ENCODE results near the gene STX19. TPM values are rescaled to one million over a fixed set of nuclear protein-coding genes. Genes with fewer than 3 reads are reported as not detected.

Gene STX19
- total RNA-seq, 1 experiment from 2014 or later: not detected

GRCh38 chr3:94050546-94050945, 22.1 kb upstream of the STX19 start:
- DNase-seq: no peak
- H2AK5ac ChIP-seq (ENCODE audit: insufficient read length, low read length): no peak overlapping the region
- no peak overlapping the region for H2BK5ac ChIP-seq (ENCODE audit: insufficient read length, low read length)
- H3T11ph ChIP-seq (ENCODE audit: low read length): no peak overlapping the region
- H3K9me3 ChIP-seq (ENCODE audit: control insufficient read depth, low read depth, low read length): no peaks in the 10 kb centered on the region
- H4K91ac ChIP-seq (ENCODE audit: insufficient read length, low read depth, low read length): no peak overlapping the region
- no peaks in the 10 kb centered on the region for H3K23me2 ChIP-seq (ENCODE audit: insufficient read length, low read depth, low read length, poor library complexity, severe bottlenecking)
- no peak overlapping the region for H3K4me2 ChIP-seq (ENCODE audit: insufficient read depth, insufficient read length, low read length)
- H3K14ac ChIP-seq (ENCODE audit: insufficient read depth, low read length): no peak overlapping the region
- no peak overlapping the region for H2AFZ ChIP-seq (ENCODE audit: low read length)
- Mint-ChIP-seq H3K36me3 (ENCODE audit: insufficient read depth in 1 of 3, low read depth in 3 of 3) (peaks cover 0 to 3% (median 1%) of the 10 kb centered on the region in 3 experiments; a peak in 5 of 7 replicates), H3K4me3 (no peak overlapping the region), H3K27ac (no peak overlapping the region), H3K27me3 (ENCODE audit: low read depth) (no peaks in the 10 kb centered on the region), H3K9me3 (peaks cover 0 to under 1% of the 10 kb centered on the region in 2 experiments; a peak in 1 of 5 replicates), H3K4me1 (no peaks in the 10 kb centered on the region)
- H3K56ac ChIP-seq (ENCODE audit: insufficient read length, low read depth, low read length): no peak overlapping the region
- no peak overlapping the region for H2BK12ac ChIP-seq (ENCODE audit: insufficient read length, low read depth, low read length)
- TF ChIP-seq CTCF (conservative IDR thresholded peaks at IDR 0.05): no peak
- H3K79me1 ChIP-seq (ENCODE audit: insufficient read depth, low read depth, low read length, poor library complexity, severe bottlenecking): no peaks in the 10 kb centered on the region
- no peak overlapping the region for H2BK120ac ChIP-seq (ENCODE audit: low read depth, low read length, poor library complexity, severe bottlenecking)
- H3K4ac ChIP-seq (ENCODE audit: low read depth, low read length): no peak overlapping the region
- H3K18ac ChIP-seq (ENCODE audit: insufficient read length, low read depth, low read length): no peak overlapping the region
- H3K79me2 ChIP-seq (ENCODE audit: insufficient read depth, low read length): no peaks in the 10 kb centered on the region
- H3K4me1 ChIP-seq (ENCODE audit: insufficient read depth, low read length): no peaks in the 10 kb centered on the region
- H2BK20ac ChIP-seq (ENCODE audit: low read depth, low read length, poor library complexity, severe bottlenecking): no peak overlapping the region
- no peak overlapping the region for H3K9ac ChIP-seq (ENCODE audit: extremely low read depth, insufficient read length, low read length)
- H4K5ac ChIP-seq (ENCODE audit: insufficient read length, low read depth, low read length): no peak overlapping the region
- no peaks in the 10 kb centered on the region for H3K27me3 ChIP-seq (ENCODE audit: insufficient read depth, low read length)
- H3K23ac ChIP-seq (ENCODE audit: insufficient read length, low read depth, low read length): no peak overlapping the region
- no peaks in the 10 kb centered on the region for H4K20me1 ChIP-seq (ENCODE audit: control insufficient read depth, insufficient read depth, insufficient read length)
- no peak overlapping the region for H3K27ac ChIP-seq (ENCODE audit: insufficient read length, low read depth, low read length)
- no peak overlapping the region for H2BK15ac ChIP-seq (ENCODE audit: low read depth, low read length)
- no peak overlapping the region for H4K8ac ChIP-seq (replicated peaks; ENCODE audit: insufficient read length, low read depth, low read length)
